Activated CD4-positive, alpha-beta T cell treated with anti-CD3 and anti-CD28 coated beads for 1 hour (primary cell): ENCODE data around the gene SPATA33.
A peak's percentile ranks its signal among the peaks of the same experiment; 100 is the strongest.

Experiments
- DNase-seq: peaks from one replicate; pipeline ENCODE4 v3.0.0-alpha.2; 2020

Gene SPATA33

DNA sequence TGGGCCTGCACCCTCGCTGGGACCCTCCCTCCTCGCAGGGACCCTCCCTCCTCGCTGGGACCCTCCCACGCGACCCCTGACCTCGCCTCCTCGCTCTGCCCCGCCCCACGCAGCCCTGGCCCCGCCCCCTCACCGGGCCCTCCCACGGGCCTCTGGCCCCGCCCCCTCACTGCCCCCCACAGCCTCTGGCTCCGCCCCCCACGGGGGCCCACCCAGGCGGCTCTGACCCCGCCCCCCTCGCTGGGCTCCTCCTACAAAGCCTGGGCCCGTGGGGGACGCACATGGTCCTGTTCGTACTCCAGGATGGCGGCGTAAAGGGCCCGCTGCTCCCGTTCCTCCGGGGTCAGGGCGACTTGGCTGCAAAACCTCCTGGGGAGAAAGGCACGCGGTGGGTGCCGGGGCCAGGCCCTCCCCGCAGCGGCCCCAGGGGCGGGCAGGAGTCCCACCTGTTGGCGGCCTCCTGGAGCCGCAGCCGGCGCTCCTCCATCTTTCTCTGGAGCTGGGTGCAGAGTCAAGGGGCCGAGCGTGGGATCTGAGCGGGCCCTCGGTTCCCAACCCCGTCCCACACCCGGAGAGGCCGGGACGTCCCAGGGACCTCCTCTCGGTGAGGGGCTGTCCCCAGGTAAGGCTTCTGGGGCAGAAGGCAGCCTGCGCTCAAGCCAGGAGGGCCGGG, 54.1 kb downstream of the SPATA33 start:
- DNase-seq = peak; percentile 54

DNA sequence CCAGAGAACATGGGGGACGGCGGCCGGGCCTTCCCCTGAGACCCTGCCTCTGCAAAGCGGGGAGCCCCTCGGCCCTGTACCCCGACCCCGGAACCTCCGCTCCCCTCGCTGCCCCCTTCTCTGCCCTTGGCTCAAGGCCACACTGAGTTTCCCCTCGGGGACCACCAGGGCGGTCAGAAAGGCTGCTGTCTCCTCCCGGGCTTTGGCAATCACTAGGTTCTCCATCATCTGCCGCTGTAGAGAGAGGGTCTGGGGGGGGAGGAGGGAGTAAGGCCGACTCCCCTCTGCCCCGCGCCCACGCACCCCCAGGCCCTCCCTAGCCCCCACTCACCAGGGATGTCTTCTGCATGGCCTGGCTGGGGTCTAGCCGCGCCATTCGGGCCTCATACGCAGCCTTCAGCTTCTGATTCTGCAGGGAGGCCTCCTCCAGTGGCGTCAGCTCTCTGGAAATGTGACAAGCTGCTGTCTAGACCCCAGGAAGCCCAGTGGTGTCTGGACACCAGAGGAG, 54.7 kb downstream of the SPATA33 start:
- DNase-seq = no peak

DNA sequence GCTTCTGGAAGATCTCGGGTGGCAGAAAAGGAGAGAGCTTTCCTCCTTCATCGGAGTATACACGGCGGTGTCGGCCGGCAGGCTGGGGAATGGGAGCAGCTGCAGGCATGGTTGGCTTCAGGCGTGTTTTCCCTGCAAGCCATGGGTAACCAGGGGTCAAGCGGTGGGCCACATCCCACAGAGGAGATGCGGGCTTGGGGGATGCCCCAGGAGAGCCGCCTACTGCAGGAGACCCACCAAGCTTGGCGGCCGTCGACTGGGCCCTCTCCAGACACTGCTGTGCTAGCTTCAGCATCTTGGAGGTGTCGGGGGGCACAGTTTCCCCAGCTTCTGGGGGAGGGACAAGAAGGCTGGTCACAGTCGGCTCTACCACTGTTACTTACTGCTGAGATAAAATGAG, 58.9 kb downstream of the SPATA33 start:
- no peak for DNase-seq

DNA sequence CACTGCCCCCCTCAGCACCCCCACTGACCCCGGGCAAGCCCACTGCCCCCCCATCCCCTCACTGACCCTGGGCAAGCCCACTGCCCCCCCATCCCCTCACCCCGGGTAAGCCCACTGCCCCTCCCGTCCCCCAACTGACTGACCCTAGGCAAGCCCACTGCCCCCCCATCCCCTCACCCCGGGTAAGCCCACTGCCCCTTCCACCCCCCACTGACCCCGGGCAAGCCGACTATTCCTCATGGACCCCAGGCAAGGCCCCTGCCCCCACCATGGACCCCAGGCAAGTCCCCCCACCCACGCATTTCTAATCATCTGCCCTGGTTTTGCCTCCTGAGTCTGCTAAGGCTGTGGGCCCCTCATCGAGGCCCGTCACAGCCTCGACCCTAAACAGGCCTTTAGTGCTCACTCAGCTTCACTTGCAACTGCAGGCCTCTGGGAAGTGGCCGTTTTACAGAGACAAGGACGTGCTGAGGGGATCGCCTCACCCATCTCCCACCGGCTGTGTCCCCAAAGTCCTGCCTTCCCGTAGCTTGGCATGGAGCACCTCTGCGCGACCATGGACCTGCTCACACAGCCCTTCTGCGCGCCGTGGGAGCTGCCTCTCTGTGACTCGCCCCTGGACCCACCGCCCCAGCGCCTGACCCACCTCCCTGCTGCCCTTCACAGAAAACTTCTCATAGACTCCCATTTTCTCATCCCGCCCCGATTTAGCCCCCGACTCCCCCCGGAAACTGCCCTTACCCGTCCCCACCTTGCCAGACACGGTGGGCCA, 59.5 kb downstream of the SPATA33 start:
- DNase-seq = no peak

- no peak for DNase-seq
Observed at GRCh38 chr16:89717688-89718505, 60.3 kb downstream of the SPATA33 start.
